CD14-positive monocyte (primary cell): ENCODE results near the gene RAB11FIP2. TPM values are rescaled to one million over a fixed set of nuclear protein-coding genes. Genes with fewer than 3 reads are reported as not detected.
A peak's percentile ranks its signal among the peaks of the same experiment; 100 is the strongest.

Experiments
- DNase-seq, 3 donors: peaks; one replicate each; pipeline ENCODE4 v3.0.0-alpha.2; 2011 to 2022
- H2AFZ ChIP-seq: 2 replicates; pipeline ENCODE4 v1.6.0; 2012; ENCODE audit warnings: mild to moderate bottlenecking, low read depth, low read length, inconsistent platforms; ENCODE audit not compliant: insufficient read depth, poor library complexity, severe bottlenecking
- H3K27ac ChIP-seq, 2 donors: 1 replicate in 1 of 2; 2 replicates in 1 of 2; pipeline ENCODE4 v1.5.1; 2012 to 2013; ENCODE audit warnings: low read length in 2 of 2, control low read depth in 1 of 2, inconsistent platforms in 1 of 2, low read depth in 1 of 2, mild to moderate bottlenecking in 1 of 2
- H3K27me3 ChIP-seq, 2 donors: one replicate each; pipeline versions ENCODE4 v1.6.0 to v1.6.1; 2011 to 2013; ENCODE audit warnings: low read length in 2 of 2; ENCODE audit not compliant: control insufficient read depth in 2 of 2, insufficient read depth in 2 of 2
- H3K36me3 ChIP-seq, 2 donors: replicated peaks in 1 of 2; 1 replicate in 1 of 2; 2 replicates in 1 of 2; pipeline versions ENCODE4 v1.5.1 to v1.6.1; 2012 to 2013; ENCODE audit warnings: low read length in 2 of 2, control low read depth in 1 of 2, inconsistent platforms in 1 of 2, mild to moderate bottlenecking in 1 of 2; ENCODE audit not compliant: insufficient read depth in 2 of 2, control insufficient read depth in 1 of 2
- H3K4me1 ChIP-seq, 2 donors: 1 replicate in 1 of 2; 2 replicates in 1 of 2; pipeline versions ENCODE4 v1.5.1 to v1.6.1; 2012 to 2013; ENCODE audit warnings: low read length in 2 of 2, control low read depth in 1 of 2, inconsistent platforms in 1 of 2, mild to moderate bottlenecking in 1 of 2, moderate library complexity in 1 of 2; ENCODE audit not compliant: insufficient read depth in 2 of 2, control insufficient read depth in 1 of 2
- H3K4me2 ChIP-seq: replicated peaks from 2 replicates; pipeline ENCODE3; 2012; ENCODE audit warnings: low read length, moderate library complexity, mild to moderate bottlenecking; ENCODE audit not compliant: poor library complexity, severe bottlenecking; ENCODE audit errors: extremely low read depth
- H3K4me3 ChIP-seq, 3 experiments: fragments of 200-600 bp in 1 of 3; sonication (generic) in 1 of 3; replicated peaks in 1 of 3; 1 replicate in 2 of 3; 2 replicates in 1 of 3; pipeline ENCODE4 v1.5.1; 2011 to 2013; ENCODE audit warnings: low read length in 3 of 3, mild to moderate bottlenecking in 3 of 3, control low read depth in 2 of 3, low read depth in 2 of 3, inconsistent platforms in 1 of 3, moderate library complexity in 1 of 3
- H3K79me2 ChIP-seq: 2 replicates; pipeline ENCODE4 v1.6.0; 2012; ENCODE audit warnings: mild to moderate bottlenecking, control low read depth, inconsistent platforms, low read length, moderate library complexity; ENCODE audit not compliant: insufficient read depth
- H3K9ac ChIP-seq: 2 replicates; pipeline ENCODE4 v1.6.0; 2017; ENCODE audit warnings: low read length, mild to moderate bottlenecking; ENCODE audit not compliant: insufficient read depth, poor library complexity, severe bottlenecking
- H3K9me3 ChIP-seq, 2 donors: replicated peaks in 1 of 2; 1 replicate in 1 of 2; 2 replicates in 1 of 2; pipeline versions ENCODE4 v1.5.1 to v1.6.1; 2012 to 2013; ENCODE audit warnings: low read length in 2 of 2, control low read depth in 1 of 2; ENCODE audit not compliant: control insufficient read depth in 1 of 2, insufficient read depth in 1 of 2
- H4K20me1 ChIP-seq: 2 replicates; pipeline ENCODE4 v1.6.0; 2012; ENCODE audit warnings: mild to moderate bottlenecking, low read length, control low read depth, moderate library complexity; ENCODE audit not compliant: insufficient read depth
- H3K27ac Mint-ChIP-seq, 7 donors: one replicate each; pipeline ENCODE4 v1.8.0; 2020; ENCODE audit warnings: mild to moderate bottlenecking in 7 of 7, mixed read lengths in 7 of 7, moderate library complexity in 6 of 7, inconsistent platforms in 2 of 7
- H3K27me3 Mint-ChIP-seq, 3 donors: one replicate each; pipeline ENCODE4 v1.8.0; 2021 to 2022; ENCODE audit warnings: low read depth in 3 of 3, mild to moderate bottlenecking in 3 of 3, mixed read lengths in 3 of 3, moderate library complexity in 3 of 3, inconsistent platforms in 1 of 3
- H3K36me3 Mint-ChIP-seq, 2 donors: one replicate each; pipeline ENCODE4 v1.8.0; 2020; ENCODE audit warnings: mixed read lengths in 2 of 2, inconsistent platforms in 1 of 2, mild to moderate bottlenecking in 1 of 2
- H3K4me1 Mint-ChIP-seq: one replicate; pipeline ENCODE4 v1.8.0; 2020; ENCODE audit warnings: mild to moderate bottlenecking, mixed read lengths
- H3K4me3 Mint-ChIP-seq, 2 donors: one replicate each; pipeline ENCODE4 v1.8.0; 2020; ENCODE audit warnings: mild to moderate bottlenecking in 2 of 2, mixed read lengths in 2 of 2, moderate library complexity in 1 of 2
- H3K9me3 Mint-ChIP-seq, 7 donors: one replicate each; pipeline ENCODE4 v1.8.0; 2020 to 2022; ENCODE audit warnings: mixed read lengths in 7 of 7, mild to moderate bottlenecking in 6 of 7, moderate library complexity in 6 of 7, inconsistent platforms in 2 of 7
- CTCF ChIP-seq: fragments of 200-600 bp; IDR thresholded peaks from one replicate; pipeline ENCODE4 v1.8.0; 2022; ENCODE audit warnings: antibody characterized with exemption, mild to moderate bottlenecking
- WGBS: methylation state at CpG from one replicate; pipeline ENCODE4 v1.1.5; 2013; ENCODE audit warnings: missing lambda C conversion rate; ENCODE audit not compliant: insufficient coverage; 5-methylcytosine and 5-hydroxymethylcytosine counted together
- intact Hi-C, 2 donors: fragments of 100-400 bp; cut with micrococcal nuclease; formaldehyde crosslinking; loops; one replicate each; pipeline versions ENCODE4 v1.15.0 to v1.15.1; 2023
- polyA plus RNA-seq, 3 donors: library from polyadenylated mRNA; depleted of rRNA in 1 of 3; unstranded in 2 of 3; stranded (reverse) in 1 of 3; fragments of 300-500 nt in 2 of 3; fragments of >200 nt in 1 of 3; fragmentation: Illumina TruSeq in 2 of 3; gene quantifications; 1 replicate in 2 of 3; 2 replicates in 1 of 3; pipeline ENCODE4 v1.2.3, GENCODE V29; 2012 to 2021

Gene RAB11FIP2
- polyA plus RNA-seq, 3 donors = 3.5 to 6.7 (median 5.4) TPM

GRCh38 chr10:118036281-118036875 is 10.4 kb downstream of the RAB11FIP2 start:
- peaks cover 30% of the 10 kb centered on the region in 2 donors for H3K36me3 Mint-ChIP-seq
- no peak for TF ChIP-seq CTCF
- Histone ChIP-seq H3K79me2 (peaks cover 25% of the 10 kb centered on the region), H3K4me1 (peaks cover 21 to 25% of the 10 kb centered on the region in 2 donors), H3K4me2 (peak overlapping the region; percentile 67), H4K20me1 (peaks cover 20% of the 10 kb centered on the region), H3K4me3 (peak overlapping the region in 1 of 3 experiments; percentile 59), H2AFZ (no peak overlapping the region), H3K27ac (peak overlapping the region in 1 of 2 donors; percentile 71), H3K9ac (no peak overlapping the region), H3K9me3 (no peaks in the 10 kb centered on the region), H3K36me3 (peaks cover 21 to 33% of the 10 kb centered on the region in 2 donors), H3K27me3 (no peaks in the 10 kb centered on the region)
- H3K4me3 Mint-ChIP-seq = no peak overlapping the region
- WGBS = no CpG with 5 or more reads among the region's 4 CpGs
- no peaks in the 10 kb centered on the region for H3K9me3 Mint-ChIP-seq
- intact Hi-C loops = loop anchor here in 1 of 2 donors (10.0 kb wide), 1 partner anchor 718 kb away; the partner anchor contains the start of gene CACUL1
- no peak for DNase-seq
- peak overlapping the region in 2 of 7 donors; percentile 7 to 18 for H3K27ac Mint-ChIP-seq
- H3K27me3 Mint-ChIP-seq = no peaks in the 10 kb centered on the region
- H3K4me1 Mint-ChIP-seq = peaks cover 29% of the 10 kb centered on the region

GRCh38 chr10:118035354-118036005 is 11.3 kb downstream of the RAB11FIP2 start:
- H3K27ac Mint-ChIP-seq = peak overlapping the region in 6 of 7 donors; percentile 40 to 77 (median 66)
- H3K27me3 ChIP-seq = no peaks in the 10 kb centered on the region
- peaks cover 21 to 25% of the 10 kb centered on the region in 2 donors for H3K4me1 ChIP-seq
- peak overlapping the region; percentile 54 to 75 for H3K4me3 Mint-ChIP-seq
- peak overlapping the region; percentile 2 for H3K9ac ChIP-seq
- no peaks in the 10 kb centered on the region for H3K9me3 Mint-ChIP-seq
- DNase-seq = peak; percentile 9 to 37 (median 34)
- intact Hi-C loops = loop anchor here in 1 of 2 donors (10.0 kb wide), 1 partner anchor 719 kb away; the partner anchor contains the start of gene CACUL1
- peaks cover 21 to 33% of the 10 kb centered on the region in 2 donors for H3K36me3 ChIP-seq
- peak overlapping the region in 2 of 3 experiments; percentile 32 to 59 for H3K4me3 ChIP-seq
- H3K4me2 ChIP-seq = peak overlapping the region; percentile 67
- peak overlapping the region; percentile 31 for H2AFZ ChIP-seq
- H3K79me2 ChIP-seq = peaks cover 17% of the 10 kb centered on the region
- H3K27ac ChIP-seq = peak overlapping the region in 1 of 2 donors; percentile 71
- peaks cover 19% of the 10 kb centered on the region for H4K20me1 ChIP-seq
- no peak for TF ChIP-seq CTCF
- WGBS = 8% methylated on average over 2 of the region's 7 CpGs
- H3K4me1 Mint-ChIP-seq = peaks cover 29% of the 10 kb centered on the region
- H3K9me3 ChIP-seq = no peaks in the 10 kb centered on the region
- no peaks in the 10 kb centered on the region for H3K27me3 Mint-ChIP-seq
- peaks cover 31 to 36% of the 10 kb centered on the region in 2 donors for H3K36me3 Mint-ChIP-seq
